Activated T-cell treated with anti-CD3 and anti-CD28 coated beads, Interleukin-2, amount 50 U/mL, for 1 hour (primary cell): ENCODE data around the gene HYAL2.

Experiments used
- DNase-seq: peaks from one replicate; pipeline ENCODE4 v3.0.0-alpha.2; 2020

Gene HYAL2

GRCh38 chr3:50302095-50303012, 20.2 kb downstream of the HYAL2 start:
- no peak for DNase-seq

GRCh38 chr3:50300681-50301254, 21.8 kb downstream of the HYAL2 start:
- no peak for DNase-seq

- no peak for DNase-seq
Measured at GRCh38 chr3:50299929-50300680, 22.4 kb downstream of the HYAL2 start.

- no peak for DNase-seq
Measured at GRCh38 chr3:50299638-50299928, 23.0 kb downstream of the HYAL2 start.

- DNase-seq, result peak; percentile 99
Measured at GRCh38 chr3:50298836-50299637, 23.5 kb downstream of the HYAL2 start, which contains the start of the genes HYAL3 and NAA80. Gene HYAL3, minus strand, starts transcription at chr3:50299405. Its CDS starts 3,803 bp downstream, at chr3:50295602. Gene NAA80, minus strand, starts transcription at chr3:50299405. Its CDS starts 1,942 bp downstream, at chr3:50297463.

GRCh38 chr3:50297896-50298725, 24.4 kb downstream of the HYAL2 start:
- no peak for DNase-seq

GRCh38 chr3:50297384-50297775, 25.2 kb downstream of the HYAL2 start:
- no peak for DNase-seq

- DNase-seq, result no peak
Measured at GRCh38 chr3:50296721-50297383, 25.7 kb downstream of the HYAL2 start.

- no peak for DNase-seq
Measured at GRCh38 chr3:50295553-50296431, 26.8 kb downstream of the HYAL2 start.

GRCh38 chr3:50294492-50295403, 27.8 kb downstream of the HYAL2 start:
- DNase-seq, result no peak

GRCh38 chr3:50294089-50294488, 28.5 kb downstream of the HYAL2 start:
- no peak for DNase-seq

- DNase-seq, result no peak
Measured at GRCh38 chr3:50293079-50293801, 29.3 kb downstream of the HYAL2 start.

- DNase-seq, result peak; percentile 92
Measured at GRCh38 chr3:50292159-50293078, 30.1 kb downstream of the HYAL2 start, which contains the start of gene IFRD2. Gene IFRD2, minus strand, starts transcription at chr3:50292429. Its CDS starts 155 bp downstream, at chr3:50292274.

GRCh38 chr3:50290161-50290641, 32.3 kb downstream of the HYAL2 start:
- no peak for DNase-seq

GRCh38 chr3:50289130-50289529, 33.4 kb downstream of the HYAL2 start:
- DNase-seq, result no peak

- DNase-seq, result no peak
Measured at GRCh38 chr3:50288387-50289007, 34.0 kb downstream of the HYAL2 start.
